HepG2 (cell line): Measurements from ENCODE around the gene EIF3L. TPM values are rescaled to one million over a fixed set of nuclear protein-coding genes. Genes with fewer than 3 reads are reported as not detected.

Experiments
- CHD2 ChIP-seq: IDR thresholded peaks from 2 replicates; pipeline ENCODE4 v1.6.1; 2011; ENCODE audit warnings: low read depth, low read length, improper control_type of control experiment
- MAZ ChIP-seq, 2 experiments: sonication (generic) in 1 of 2; formaldehyde crosslinking in 1 of 2; IDR thresholded peaks; 2 replicates each; pipeline versions ENCODE4 v1.5.0 to v1.6.1; 2012 to 2020; ENCODE audit warnings: low read depth in 2 of 2, mild to moderate bottlenecking in 2 of 2, borderline replicate concordance in 1 of 2, improper control_type of control experiment in 1 of 2, low read length in 1 of 2, missing genetic modification reagents in 1 of 2, moderate library complexity in 1 of 2
- NKX3-1 ChIP-seq: sonication (generic); formaldehyde crosslinking; IDR thresholded peaks from 2 replicates; pipeline ENCODE4 v1.5.0; 2020; ENCODE audit warnings: missing genetic modification reagents
- RXRA ChIP-seq: sonication (generic); formaldehyde crosslinking; IDR thresholded peaks from 2 replicates; pipeline ENCODE4 v1.5.1; 2020; ENCODE audit warnings: missing genetic modification reagents
- SOX13 ChIP-seq, 3 experiments: fragments of 450-650 bp in 1 of 3; sonication (generic) in 1 of 3; formaldehyde crosslinking in 1 of 3; IDR thresholded peaks in 2 of 3; conservative IDR thresholded peaks in 1 of 3; 2 replicates each; pipeline versions ENCODE4 v1.5.0 to v1.6.1; 2016 to 2020; ENCODE audit warnings: antibody characterized with exemption in 1 of 3, mild to moderate bottlenecking in 1 of 3, missing compliant biosample characterization in 1 of 3, missing genetic modification reagents in 1 of 3, moderate library complexity in 1 of 3
- SSRP1 ChIP-seq: IDR thresholded peaks from 2 replicates; pipeline ENCODE4 v1.6.1; 2016; ENCODE audit warnings: control low read depth
- TCF7 ChIP-seq: sonication (generic); IDR thresholded peaks from 2 replicates; pipeline ENCODE4 v1.6.1; 2016; ENCODE audit warnings: antibody characterized with exemption, low read depth
- ZNF142 ChIP-seq: sonication (generic); formaldehyde crosslinking; IDR thresholded peaks from 2 replicates; pipeline ENCODE4 v1.4.0; 2020; ENCODE audit warnings: missing genetic modification reagents
- ZNF33A ChIP-seq: sonication (generic); formaldehyde crosslinking; IDR thresholded peaks from 2 replicates; pipeline ENCODE4 v1.5.1; 2020; ENCODE audit warnings: missing genetic modification reagents, mild to moderate bottlenecking, moderate library complexity, borderline replicate concordance
- ZNF441 ChIP-seq: sonication (generic); formaldehyde crosslinking; IDR thresholded peaks from 2 replicates; pipeline ENCODE4 v1.7.0; 2021; ENCODE audit warnings: missing genetic modification reagents, borderline replicate concordance
- ZNF672 ChIP-seq: sonication (generic); formaldehyde crosslinking; IDR thresholded peaks from 2 replicates; pipeline ENCODE4 v1.8.1; 2022; ENCODE audit warnings: missing genetic modification reagents
- ZNF772 ChIP-seq: sonication (generic); formaldehyde crosslinking; IDR thresholded peaks from 2 replicates; pipeline ENCODE4 v1.5.0; 2020; ENCODE audit warnings: mild to moderate bottlenecking, missing genetic modification reagents
- polyA plus RNA-seq, 8 experiments: library from polyadenylated mRNA; depleted of rRNA in 3 of 8; stranded (reverse) in 7 of 8; unstranded in 1 of 8; fragments of >200 nt; fragmentation: Illumina TruSeq in 4 of 8; extraction: Trizol in 4 of 8; gene quantifications; 2 replicates each; pipeline versions ENCODE4 v1.2.1 to v1.2.3, GENCODE V29; 2011 to 2016; ENCODE audit warnings: low read depth in 4 of 8, missing spikeins in 1 of 8, mixed read lengths in 1 of 8; ENCODE audit not compliant: insufficient read depth in 1 of 8
- total RNA-seq, 5 experiments: library from RNA; depleted of rRNA; stranded (reverse); fragments of >200 nt; fragmentation: Illumina TruSeq; extraction: Trizol; gene quantifications; 2 replicates each; pipeline ENCODE4 v1.2.3, GENCODE V29; 2016; ENCODE audit warnings: low read depth in 1 of 5
- TF ChIP-seq, protein P1 (sequence below): sonication (generic); formaldehyde crosslinking; IDR thresholded peaks from 2 replicates; pipeline ENCODE4 v1.5.0; 2020; ENCODE audit warnings: mild to moderate bottlenecking, missing genetic modification reagents, moderate library complexity
- TF ChIP-seq, protein P2 (sequence below): sonication (generic); formaldehyde crosslinking; IDR thresholded peaks from 2 replicates; pipeline ENCODE4; 2020; ENCODE audit warnings: missing genetic modification reagents, mild to moderate bottlenecking, borderline replicate concordance
- TF ChIP-seq, protein P3 (sequence below): sonication (generic); formaldehyde crosslinking; IDR thresholded peaks from 2 replicates; pipeline ENCODE4 v1.5.1; 2020; ENCODE audit warnings: missing genetic modification reagents, mild to moderate bottlenecking, borderline replicate concordance

The EIF3L gene
- total and polyA plus RNA-seq, 2 of the 13 experiments (the other 11 are each of a cell fraction or from before 2014, with no cell fraction given), result 514 to 793 TPM

DNA sequence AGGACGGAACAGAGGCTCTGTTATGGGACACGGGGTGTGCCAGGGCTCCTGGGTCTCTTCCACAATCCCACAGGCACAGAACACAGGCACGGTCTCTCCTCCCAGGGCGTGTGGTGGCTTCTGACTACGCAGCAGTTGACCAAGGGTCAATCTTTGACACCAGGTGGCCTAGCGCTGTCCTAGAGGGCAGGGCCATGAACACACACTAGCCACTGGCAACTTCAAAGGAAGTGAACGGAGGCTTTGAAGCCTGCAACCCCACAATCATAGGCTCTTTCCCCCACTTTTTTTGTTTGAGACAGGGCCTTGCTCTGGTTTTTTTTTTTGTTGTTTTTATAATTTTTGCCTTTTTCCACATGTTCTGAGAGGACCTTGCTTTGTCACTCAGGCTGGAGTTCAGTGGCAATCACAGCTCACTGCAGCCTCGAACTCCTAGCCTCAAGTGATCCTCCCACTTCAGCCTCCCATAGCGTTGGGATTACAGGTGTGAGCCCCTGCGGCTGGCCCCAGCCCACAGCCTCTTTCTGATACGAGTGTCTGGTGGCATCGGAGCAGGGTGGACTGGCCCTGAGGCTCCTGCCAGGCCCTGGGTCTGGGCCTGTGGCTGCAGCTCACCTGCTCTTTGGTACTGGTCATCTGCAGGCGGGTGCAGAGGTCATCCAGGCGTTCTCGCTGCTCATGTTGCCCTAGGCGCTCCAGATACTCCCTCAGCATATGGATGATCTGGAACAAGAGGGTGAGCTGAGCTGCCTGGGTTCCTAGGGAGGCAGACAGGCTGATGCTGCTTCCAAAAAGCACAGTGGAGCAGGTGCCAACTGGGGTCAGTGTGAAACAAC, 17.0 kb upstream of the EIF3L start (continued):
- peak; percentile 61; the same call in 1 of the 2 replicates for TF ChIP-seq RXRA (CRISPR knock-in tag)
- TF ChIP-seq NKX3-1 (CRISPR knock-in tag), result no peak
- TF ChIP-seq, protein P1, sequence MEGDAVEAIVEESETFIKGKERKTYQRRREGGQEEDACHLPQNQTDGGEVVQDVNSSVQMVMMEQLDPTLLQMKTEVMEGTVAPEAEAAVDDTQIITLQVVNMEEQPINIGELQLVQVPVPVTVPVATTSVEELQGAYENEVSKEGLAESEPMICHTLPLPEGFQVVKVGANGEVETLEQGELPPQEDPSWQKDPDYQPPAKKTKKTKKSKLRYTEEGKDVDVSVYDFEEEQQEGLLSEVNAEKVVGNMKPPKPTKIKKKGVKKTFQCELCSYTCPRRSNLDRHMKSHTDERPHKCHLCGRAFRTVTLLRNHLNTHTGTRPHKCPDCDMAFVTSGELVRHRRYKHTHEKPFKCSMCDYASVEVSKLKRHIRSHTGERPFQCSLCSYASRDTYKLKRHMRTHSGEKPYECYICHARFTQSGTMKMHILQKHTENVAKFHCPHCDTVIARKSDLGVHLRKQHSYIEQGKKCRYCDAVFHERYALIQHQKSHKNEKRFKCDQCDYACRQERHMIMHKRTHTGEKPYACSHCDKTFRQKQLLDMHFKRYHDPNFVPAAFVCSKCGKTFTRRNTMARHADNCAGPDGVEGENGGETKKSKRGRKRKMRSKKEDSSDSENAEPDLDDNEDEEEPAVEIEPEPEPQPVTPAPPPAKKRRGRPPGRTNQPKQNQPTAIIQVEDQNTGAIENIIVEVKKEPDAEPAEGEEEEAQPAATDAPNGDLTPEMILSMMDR, result peak; percentile 41
- no peak for TF ChIP-seq MAZ (IDR thresholded peaks at IDR 0.05; ENCODE audit: borderline replicate concordance, low read depth, low read length)
- no peak for TF ChIP-seq MAZ (CRISPR knock-in tag; IDR thresholded peaks at IDR 0.05; ENCODE audit: low read depth)
- TF ChIP-seq ZNF672 (CRISPR knock-in tag), result no peak
- TF ChIP-seq, protein P2, sequence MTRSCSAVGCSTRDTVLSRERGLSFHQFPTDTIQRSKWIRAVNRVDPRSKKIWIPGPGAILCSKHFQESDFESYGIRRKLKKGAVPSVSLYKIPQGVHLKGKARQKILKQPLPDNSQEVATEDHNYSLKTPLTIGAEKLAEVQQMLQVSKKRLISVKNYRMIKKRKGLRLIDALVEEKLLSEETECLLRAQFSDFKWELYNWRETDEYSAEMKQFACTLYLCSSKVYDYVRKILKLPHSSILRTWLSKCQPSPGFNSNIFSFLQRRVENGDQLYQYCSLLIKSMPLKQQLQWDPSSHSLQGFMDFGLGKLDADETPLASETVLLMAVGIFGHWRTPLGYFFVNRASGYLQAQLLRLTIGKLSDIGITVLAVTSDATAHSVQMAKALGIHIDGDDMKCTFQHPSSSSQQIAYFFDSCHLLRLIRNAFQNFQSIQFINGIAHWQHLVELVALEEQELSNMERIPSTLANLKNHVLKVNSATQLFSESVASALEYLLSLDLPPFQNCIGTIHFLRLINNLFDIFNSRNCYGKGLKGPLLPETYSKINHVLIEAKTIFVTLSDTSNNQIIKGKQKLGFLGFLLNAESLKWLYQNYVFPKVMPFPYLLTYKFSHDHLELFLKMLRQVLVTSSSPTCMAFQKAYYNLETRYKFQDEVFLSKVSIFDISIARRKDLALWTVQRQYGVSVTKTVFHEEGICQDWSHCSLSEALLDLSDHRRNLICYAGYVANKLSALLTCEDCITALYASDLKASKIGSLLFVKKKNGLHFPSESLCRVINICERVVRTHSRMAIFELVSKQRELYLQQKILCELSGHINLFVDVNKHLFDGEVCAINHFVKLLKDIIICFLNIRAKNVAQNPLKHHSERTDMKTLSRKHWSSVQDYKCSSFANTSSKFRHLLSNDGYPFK (CRISPR knock-in tag), result no peak
- TF ChIP-seq CHD2, result no peak
- TF ChIP-seq, protein P3, sequence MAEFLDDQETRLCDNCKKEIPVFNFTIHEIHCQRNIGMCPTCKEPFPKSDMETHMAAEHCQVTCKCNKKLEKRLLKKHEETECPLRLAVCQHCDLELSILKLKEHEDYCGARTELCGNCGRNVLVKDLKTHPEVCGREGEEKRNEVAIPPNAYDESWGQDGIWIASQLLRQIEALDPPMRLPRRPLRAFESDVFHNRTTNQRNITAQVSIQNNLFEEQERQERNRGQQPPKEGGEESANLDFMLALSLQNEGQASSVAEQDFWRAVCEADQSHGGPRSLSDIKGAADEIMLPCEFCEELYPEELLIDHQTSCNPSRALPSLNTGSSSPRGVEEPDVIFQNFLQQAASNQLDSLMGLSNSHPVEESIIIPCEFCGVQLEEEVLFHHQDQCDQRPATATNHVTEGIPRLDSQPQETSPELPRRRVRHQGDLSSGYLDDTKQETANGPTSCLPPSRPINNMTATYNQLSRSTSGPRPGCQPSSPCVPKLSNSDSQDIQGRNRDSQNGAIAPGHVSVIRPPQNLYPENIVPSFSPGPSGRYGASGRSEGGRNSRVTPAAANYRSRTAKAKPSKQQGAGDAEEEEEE (CRISPR knock-in tag), result no peak
- TF ChIP-seq TCF7, result peak; percentile 87
- TF ChIP-seq SSRP1 (CRISPR knock-in tag), result no peak
- TF ChIP-seq ZNF441 (CRISPR knock-in tag), result no peak
- TF ChIP-seq ZNF142 (CRISPR knock-in tag), result no peak
- no peak for TF ChIP-seq ZNF772
- no peak for TF ChIP-seq ZNF33A (CRISPR knock-in tag)
- no peak for TF ChIP-seq SOX13 (IDR thresholded peaks at IDR 0.05)
- peak in 1 of 2 experiments; percentile 25; a peak in 1 of 4 replicates for TF ChIP-seq SOX13 (CRISPR knock-in tag; conservative IDR thresholded peaks at IDR 0.05 in 1 of 2, IDR thresholded peaks at IDR 0.05 in 1 of 2)
